ENCODE data around the gene NOL7. TPM values are rescaled to one million over a fixed set of nuclear protein-coding genes. Genes with fewer than 3 reads are reported as not detected.

Gene NOL7
- total RNA-seq, 1 experiment from 2014 or later: 75.9 TPM

DNA sequence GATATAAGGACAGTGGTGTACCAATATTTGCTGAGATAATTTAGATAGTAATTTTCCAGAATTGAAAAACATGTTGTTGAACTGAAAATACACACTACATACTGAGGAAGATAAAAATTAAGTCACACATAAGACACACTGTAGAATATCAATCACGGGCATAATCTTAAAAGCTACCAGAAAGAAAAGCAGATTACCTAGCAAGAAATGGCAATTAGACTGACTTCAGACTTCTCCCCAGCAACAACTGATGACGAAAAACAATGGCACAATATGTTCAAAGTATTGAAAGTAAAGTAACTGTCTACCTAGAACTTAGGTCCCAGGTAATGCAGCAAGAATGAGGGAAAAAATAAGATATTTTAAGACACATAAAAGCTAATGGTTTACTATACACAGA lies 46.5 kb downstream of the NOL7 start:
- peaks cover 9% of the 10 kb centered on the region; the same call in 1 of the 2 replicates for H3K36me3 ChIP-seq (ENCODE audit: low read depth)
- no TSS peak for BruUV-seq (replicated peaks)
- TF ChIP-seq CTCF (conservative IDR thresholded peaks at IDR 0.05) (no peak), EZH2 (IDR thresholded peaks at IDR 0.05; ENCODE audit: low read depth) (no peak)
- DNase-seq: no peak
- no peak overlapping the region for H3K27ac ChIP-seq
- H3K9me2 ChIP-seq (ENCODE audit: insufficient read depth): no peaks in the 10 kb centered on the region; the same call in 1 of the 2 replicates
- CTCF ChIA-PET: no interaction called here
- H3F3A ChIP-seq (ENCODE audit: insufficient read depth, low read depth): peaks cover 25% of the 10 kb centered on the region
- H4K20me1 ChIP-seq (ENCODE audit: insufficient read depth): peaks cover 15% of the 10 kb centered on the region; the same call in 1 of the 2 replicates
- H3K27me3 ChIP-seq (ENCODE audit: insufficient read depth, low read depth): no peaks in the 10 kb centered on the region
- POLR2A ChIA-PET (ENCODE audit: unreplicated experiment): no interaction called here
- peaks cover 99% of the 10 kb centered on the region for H3K79me2 ChIP-seq (ENCODE audit: low read depth)
- intact Hi-C loops (cut with micrococcal nuclease; ENCODE audit: unreplicated experiment): no loop called here
- H3K4me1 ChIP-seq (replicated peaks; ENCODE audit: insufficient read depth): peaks cover 16% of the 10 kb centered on the region
- no peak overlapping the region for H3K4me2 ChIP-seq
- H2AFZ ChIP-seq: no peak overlapping the region
- H3K9me3 ChIP-seq (ENCODE audit: insufficient read depth, low read depth): 0 out of 2 replicates have a peak, but pooled peaks cover 6% of the 10 kb centered on the region
- H3K4me3 ChIP-seq: no peak overlapping the region

GRCh38 chr6:13662651-13663334 lies 47.7 kb downstream of the NOL7 start:
- Histone ChIP-seq H3K36me3 (ENCODE audit: low read depth) (peaks cover 4% of the 10 kb centered on the region; the same call in 1 of the 2 replicates), H3K4me2 (no peak overlapping the region), H3K9me2 (ENCODE audit: insufficient read depth) (no peaks in the 10 kb centered on the region; the same call in 1 of the 2 replicates), H3K4me1 (replicated peaks; ENCODE audit: insufficient read depth) (peaks cover 28% of the 10 kb centered on the region), H2AFZ (no peak overlapping the region), H3K79me2 (ENCODE audit: low read depth) (peaks cover 99% of the 10 kb centered on the region), H3K9me3 (ENCODE audit: insufficient read depth, low read depth) (0 out of 2 replicates have a peak, but pooled peaks cover 6% of the 10 kb centered on the region), H3K4me3 (no peak overlapping the region), H3K27me3 (ENCODE audit: insufficient read depth, low read depth) (no peaks in the 10 kb centered on the region), H4K20me1 (ENCODE audit: insufficient read depth) (peaks cover 18% of the 10 kb centered on the region; the same call in 1 of the 2 replicates), H3K27ac (no peak overlapping the region), H3F3A (ENCODE audit: insufficient read depth, low read depth) (peaks cover 24% of the 10 kb centered on the region; the same call in 1 of the 2 replicates)
- no peak for TF ChIP-seq EZH2 (IDR thresholded peaks at IDR 0.05; ENCODE audit: low read depth)
- no peak for TF ChIP-seq CTCF (conservative IDR thresholded peaks at IDR 0.05)
- intact Hi-C loops (cut with micrococcal nuclease; ENCODE audit: unreplicated experiment): no loop called here
- POLR2A ChIA-PET (ENCODE audit: unreplicated experiment): no interaction called here
- no peak for DNase-seq
- CTCF ChIA-PET: no interaction called here
- BruUV-seq (replicated peaks): no TSS peak

GRCh38 chr6:13663986-13664385 lies 48.9 kb downstream of the NOL7 start:
- Histone ChIP-seq H3K4me2 (no peak overlapping the region), H3K79me2 (ENCODE audit: low read depth) (peaks cover 100% of the 10 kb centered on the region), H3K9me3 (ENCODE audit: insufficient read depth, low read depth) (0 out of 2 replicates have a peak, but pooled peaks cover 11% of the 10 kb centered on the region), H3K4me1 (replicated peaks; ENCODE audit: insufficient read depth) (peaks cover 40% of the 10 kb centered on the region), H3K27ac (no peak overlapping the region), H3K4me3 (no peak overlapping the region), H3K36me3 (ENCODE audit: low read depth) (peaks cover 8% of the 10 kb centered on the region; the same call in 1 of the 2 replicates), H3F3A (ENCODE audit: insufficient read depth, low read depth) (peaks cover 36% of the 10 kb centered on the region; the same call in 1 of the 2 replicates), H2AFZ (no peak overlapping the region), H3K9me2 (ENCODE audit: insufficient read depth) (no peaks in the 10 kb centered on the region; the same call in 1 of the 2 replicates), H3K27me3 (ENCODE audit: insufficient read depth, low read depth) (no peaks in the 10 kb centered on the region), H4K20me1 (ENCODE audit: insufficient read depth) (peaks cover 19% of the 10 kb centered on the region; the same call in 1 of the 2 replicates)
- no peak for TF ChIP-seq EZH2 (IDR thresholded peaks at IDR 0.05; ENCODE audit: low read depth)
- no peak for TF ChIP-seq CTCF (conservative IDR thresholded peaks at IDR 0.05)
- no peak for DNase-seq
- ChIA-PET CTCF (interaction anchor here (0.5 kb wide), 1 partner anchor 244 kb away, joined by 4 read pairs; no protein-coding TSS in a partner anchor), POLR2A (ENCODE audit: unreplicated experiment) (interaction anchor here (0.6 kb wide), 1 partner anchor 49 kb away, joined by 3 read pairs; no protein-coding TSS in a partner anchor)
- intact Hi-C loops (cut with micrococcal nuclease; ENCODE audit: unreplicated experiment): no loop called here
- no TSS peak for BruUV-seq (replicated peaks)

All from PC-9 (cell line).